ENCODE data around the gene HMGN5. TPM values are rescaled to one million over a fixed set of nuclear protein-coding genes. Genes with fewer than 3 reads are reported as not detected.

Gene HMGN5
- total RNA-seq, 1 experiment from 2014 or later, result 17.9 TPM

DNA sequence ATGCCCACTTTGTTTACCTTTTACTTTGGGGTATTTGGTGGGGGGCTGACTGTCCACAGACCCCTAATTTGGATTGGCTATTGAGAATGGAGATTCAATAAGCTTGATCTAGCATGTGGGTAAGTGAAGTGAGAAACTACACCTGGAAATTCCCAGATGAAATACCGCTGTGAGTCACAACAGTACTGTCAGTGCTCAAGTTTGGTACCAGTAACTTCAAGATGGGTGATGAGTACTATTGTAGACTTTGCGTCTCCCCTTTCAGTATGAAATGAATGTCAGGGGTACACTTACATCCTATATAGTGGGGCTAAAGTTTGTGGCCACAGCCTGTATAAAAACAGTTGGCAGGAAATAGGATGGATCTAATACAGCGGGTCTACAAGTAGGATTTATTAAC lies 33.3 kb downstream of the HMGN5 start:
- TF ChIP-seq, protein P1, sequence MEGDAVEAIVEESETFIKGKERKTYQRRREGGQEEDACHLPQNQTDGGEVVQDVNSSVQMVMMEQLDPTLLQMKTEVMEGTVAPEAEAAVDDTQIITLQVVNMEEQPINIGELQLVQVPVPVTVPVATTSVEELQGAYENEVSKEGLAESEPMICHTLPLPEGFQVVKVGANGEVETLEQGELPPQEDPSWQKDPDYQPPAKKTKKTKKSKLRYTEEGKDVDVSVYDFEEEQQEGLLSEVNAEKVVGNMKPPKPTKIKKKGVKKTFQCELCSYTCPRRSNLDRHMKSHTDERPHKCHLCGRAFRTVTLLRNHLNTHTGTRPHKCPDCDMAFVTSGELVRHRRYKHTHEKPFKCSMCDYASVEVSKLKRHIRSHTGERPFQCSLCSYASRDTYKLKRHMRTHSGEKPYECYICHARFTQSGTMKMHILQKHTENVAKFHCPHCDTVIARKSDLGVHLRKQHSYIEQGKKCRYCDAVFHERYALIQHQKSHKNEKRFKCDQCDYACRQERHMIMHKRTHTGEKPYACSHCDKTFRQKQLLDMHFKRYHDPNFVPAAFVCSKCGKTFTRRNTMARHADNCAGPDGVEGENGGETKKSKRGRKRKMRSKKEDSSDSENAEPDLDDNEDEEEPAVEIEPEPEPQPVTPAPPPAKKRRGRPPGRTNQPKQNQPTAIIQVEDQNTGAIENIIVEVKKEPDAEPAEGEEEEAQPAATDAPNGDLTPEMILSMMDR (conservative IDR thresholded peaks at IDR 0.05; ENCODE audit: low read depth, low read length), result no peak
- no peak for TF ChIP-seq EZH2 (IDR thresholded peaks at IDR 0.05; ENCODE audit: borderline replicate concordance, low read depth, low read length, poor library complexity, severe bottlenecking)
- H3K4me3 ChIP-seq (ENCODE audit: low read depth, low read length, poor library complexity, severe bottlenecking), result no peak overlapping the region
- no peaks in the 10 kb centered on the region for H3K4me1 ChIP-seq (ENCODE audit: insufficient read depth, low read length, poor library complexity, severe bottlenecking)
- CTCF ChIA-PET, result no interaction called here
- no peak overlapping the region for H3K27ac ChIP-seq (ENCODE audit: low read depth, low read length, poor library complexity, severe bottlenecking)
- BruUV-seq (replicated peaks), result no TSS peak
- POLR2A ChIA-PET (ENCODE audit: low non-redundant PET), result no interaction called here
- H3K36me3 ChIP-seq (ENCODE audit: insufficient read depth, low read length, poor library complexity, severe bottlenecking), result no peaks in the 10 kb centered on the region
- no peaks in the 10 kb centered on the region for H3K27me3 ChIP-seq (replicated peaks; ENCODE audit: insufficient read depth, low read depth, low read length, poor library complexity)
- intact Hi-C loops (cut with micrococcal nuclease; ENCODE audit: unreplicated experiment), result no loop called here
- DNase-seq (ENCODE audit: low spot score), result no peak
- no peaks in the 10 kb centered on the region for H3K9me3 ChIP-seq (ENCODE audit: low read depth, low read length, poor library complexity, severe bottlenecking)

DNA sequence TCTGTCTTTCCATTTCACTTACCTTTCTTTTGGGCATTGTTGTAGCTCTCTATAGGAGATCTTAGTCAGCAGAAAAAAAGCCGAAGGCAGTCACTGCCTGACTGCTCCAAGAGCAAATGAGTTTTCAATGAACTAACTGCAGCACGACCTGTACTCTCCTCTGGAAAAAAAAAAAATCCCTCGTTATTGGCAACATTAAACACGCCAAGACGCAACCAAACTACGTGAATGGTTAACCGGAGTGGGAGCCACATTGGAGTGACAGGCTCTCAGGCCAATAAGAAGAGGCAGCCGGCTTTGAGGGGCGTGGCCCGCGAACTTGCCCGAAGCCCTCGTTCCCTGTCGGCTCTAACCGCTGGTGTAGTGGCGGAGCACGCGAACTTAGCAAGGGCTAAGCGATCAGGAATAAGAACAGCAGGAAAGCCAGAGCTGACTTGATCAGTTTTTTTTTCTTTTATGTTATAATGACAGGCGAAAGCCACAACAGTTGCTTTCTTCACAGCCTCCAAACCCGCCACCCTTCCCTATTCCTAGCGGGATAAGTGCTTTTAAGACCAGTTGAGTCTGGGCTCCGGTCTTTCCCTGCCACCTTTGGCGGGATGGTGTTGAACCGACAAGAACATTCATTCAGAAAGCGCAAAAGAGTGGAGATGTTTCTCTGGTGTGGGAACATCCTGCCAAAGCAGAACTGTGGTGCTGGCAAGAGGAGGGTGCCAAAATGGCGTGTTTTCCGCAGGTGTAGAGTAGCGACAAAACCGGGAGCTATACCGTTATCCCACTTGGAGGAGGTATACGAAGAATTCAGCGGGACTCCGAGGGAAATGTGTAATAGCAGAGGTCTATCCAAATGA lies 80.0 kb downstream of the HMGN5 start:
- Histone ChIP-seq H3K27ac (ENCODE audit: low read depth, low read length, poor library complexity, severe bottlenecking) (peak overlapping the region; percentile 53), H3K9me3 (ENCODE audit: low read depth, low read length, poor library complexity, severe bottlenecking) (no peaks in the 10 kb centered on the region), H3K4me3 (ENCODE audit: low read depth, low read length, poor library complexity, severe bottlenecking) (peak overlapping the region; percentile 53), H3K27me3 (replicated peaks; ENCODE audit: insufficient read depth, low read depth, low read length, poor library complexity) (peaks cover 15% of the 10 kb centered on the region), H3K4me1 (ENCODE audit: insufficient read depth, low read length, poor library complexity, severe bottlenecking) (no peaks in the 10 kb centered on the region), H3K36me3 (ENCODE audit: insufficient read depth, low read length, poor library complexity, severe bottlenecking) (no peaks in the 10 kb centered on the region)
- no TSS peak for BruUV-seq (replicated peaks)
- TF ChIP-seq EZH2 (IDR thresholded peaks at IDR 0.05; ENCODE audit: borderline replicate concordance, low read depth, low read length, poor library complexity, severe bottlenecking), result no peak
- TF ChIP-seq, protein P1 (conservative IDR thresholded peaks at IDR 0.05; ENCODE audit: low read depth, low read length), result no peak
- peak; percentile 93 for DNase-seq (ENCODE audit: low spot score)
- CTCF ChIA-PET, result no interaction called here
- intact Hi-C loops (cut with micrococcal nuclease; ENCODE audit: unreplicated experiment), result loop anchor here (2.0 to 10.0 kb wide), 3 partner anchors 81 to 307 kb away; partner anchors contain the start of genes HMGN5 and SH3BGRL
- POLR2A ChIA-PET (ENCODE audit: low non-redundant PET), result no interaction called here

- ChIA-PET CTCF (no interaction called here), POLR2A (ENCODE audit: low non-redundant PET) (no interaction called here)
- Histone ChIP-seq H3K4me3 (ENCODE audit: low read depth, low read length, poor library complexity, severe bottlenecking) (peak overlapping the region; percentile 53), H3K36me3 (ENCODE audit: insufficient read depth, low read length, poor library complexity, severe bottlenecking) (no peaks in the 10 kb centered on the region), H3K9me3 (ENCODE audit: low read depth, low read length, poor library complexity, severe bottlenecking) (no peaks in the 10 kb centered on the region), H3K27ac (ENCODE audit: low read depth, low read length, poor library complexity, severe bottlenecking) (peak overlapping the region; percentile 53), H3K4me1 (ENCODE audit: insufficient read depth, low read length, poor library complexity, severe bottlenecking) (no peaks in the 10 kb centered on the region), H3K27me3 (replicated peaks; ENCODE audit: insufficient read depth, low read depth, low read length, poor library complexity) (peaks cover 15% of the 10 kb centered on the region)
- TF ChIP-seq, protein P1 (conservative IDR thresholded peaks at IDR 0.05; ENCODE audit: low read depth, low read length), result peak; percentile 70
- no peak for TF ChIP-seq EZH2 (IDR thresholded peaks at IDR 0.05; ENCODE audit: borderline replicate concordance, low read depth, low read length, poor library complexity, severe bottlenecking)
- intact Hi-C loops (cut with micrococcal nuclease; ENCODE audit: unreplicated experiment), result loop anchor here (2.0 to 10.0 kb wide), 3 partner anchors 81 to 306 kb away; partner anchors contain the start of genes HMGN5 and SH3BGRL
- TSS peak; percentile 54 for BruUV-seq (replicated peaks)
- DNase-seq (ENCODE audit: low spot score), result peak; percentile 73
These were observed 80.8 kb downstream of the HMGN5 start for GRCh38 chrX:81120936-81121371.
